22Rv1 (cell line): ENCODE results near the gene MCF2L.

Experiments used
- CTCF ChIP-seq: fragments of 450-650 bp; IDR thresholded peaks from 2 replicates; pipeline ENCODE4 v1.5.1; 2017; ENCODE audit warnings: mild to moderate bottlenecking
- ZFX ChIP-seq: fragments of 450-650 bp; IDR thresholded peaks from 2 replicates; pipeline ENCODE4 v1.6.1; 2017; ENCODE audit warnings: antibody characterized with exemption, borderline replicate concordance

- TF ChIP-seq CTCF (no peak), ZFX (no peak)
Measured at GRCh38 chr13:112991609-112992008, 22.6 kb downstream of the MCF2L start.
